ENCODE results near the gene PSME1. TPM values are rescaled to one million over a fixed set of nuclear protein-coding genes. Genes with fewer than 3 reads are reported as not detected.

PSME1 gene
- total RNA-seq, 2 donors from 2014 or later, result 199 to 235 TPM

GRCh38 chr14:24182110-24182882, 46.3 kb downstream of the PSME1 start:
- Histone ChIP-seq H3K36me3 (no peaks in the 10 kb centered on the region), H3K27me3 (no peaks in the 10 kb centered on the region), H3K9me3 (no peaks in the 10 kb centered on the region), H3K9ac (ENCODE audit: low read depth in 2 of 2, low read length in 2 of 2) (no peak overlapping the region), H3K4me3 (no peak overlapping the region), H3K4me1 (no peaks in the 10 kb centered on the region), H3K27ac (no peak overlapping the region)
- DNase-seq, result no peak
- TF ChIP-seq, protein P1, sequence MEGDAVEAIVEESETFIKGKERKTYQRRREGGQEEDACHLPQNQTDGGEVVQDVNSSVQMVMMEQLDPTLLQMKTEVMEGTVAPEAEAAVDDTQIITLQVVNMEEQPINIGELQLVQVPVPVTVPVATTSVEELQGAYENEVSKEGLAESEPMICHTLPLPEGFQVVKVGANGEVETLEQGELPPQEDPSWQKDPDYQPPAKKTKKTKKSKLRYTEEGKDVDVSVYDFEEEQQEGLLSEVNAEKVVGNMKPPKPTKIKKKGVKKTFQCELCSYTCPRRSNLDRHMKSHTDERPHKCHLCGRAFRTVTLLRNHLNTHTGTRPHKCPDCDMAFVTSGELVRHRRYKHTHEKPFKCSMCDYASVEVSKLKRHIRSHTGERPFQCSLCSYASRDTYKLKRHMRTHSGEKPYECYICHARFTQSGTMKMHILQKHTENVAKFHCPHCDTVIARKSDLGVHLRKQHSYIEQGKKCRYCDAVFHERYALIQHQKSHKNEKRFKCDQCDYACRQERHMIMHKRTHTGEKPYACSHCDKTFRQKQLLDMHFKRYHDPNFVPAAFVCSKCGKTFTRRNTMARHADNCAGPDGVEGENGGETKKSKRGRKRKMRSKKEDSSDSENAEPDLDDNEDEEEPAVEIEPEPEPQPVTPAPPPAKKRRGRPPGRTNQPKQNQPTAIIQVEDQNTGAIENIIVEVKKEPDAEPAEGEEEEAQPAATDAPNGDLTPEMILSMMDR (IDR thresholded peaks at IDR 0.05), result no peak
- intact Hi-C loops (cut with DNase I), result no loop called here

DNA sequence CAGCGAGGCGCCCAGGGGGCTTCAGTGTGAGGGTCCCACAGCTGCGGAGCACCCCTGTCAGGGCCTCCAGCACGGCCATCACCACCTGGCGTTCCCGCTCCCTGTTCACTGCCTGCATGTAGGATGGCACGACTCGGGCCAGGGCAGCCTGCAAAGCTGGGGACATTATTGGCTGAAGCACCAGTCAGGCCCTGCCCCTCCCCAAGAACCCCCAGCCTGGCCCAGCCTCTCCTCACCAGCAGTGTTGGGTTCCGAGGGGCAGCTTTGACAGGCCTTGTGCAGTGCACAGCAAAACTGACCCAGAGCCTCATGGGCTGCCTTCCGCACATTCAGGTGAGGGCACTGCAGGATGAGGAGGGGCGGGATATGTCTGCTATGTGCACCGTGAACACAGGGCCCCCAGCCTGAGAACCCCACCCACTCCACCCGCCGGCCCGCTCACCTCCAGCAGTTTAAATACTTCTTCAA, 47.1 kb downstream of the PSME1 start:
- H3K9ac ChIP-seq (ENCODE audit: low read depth in 2 of 2, low read length in 2 of 2), result peak overlapping the region in 1 of 2 donors; percentile 35
- no peaks in the 10 kb centered on the region for H3K36me3 ChIP-seq
- no peak for DNase-seq
- TF ChIP-seq, protein P1 (IDR thresholded peaks at IDR 0.05), result no peak
- no peaks in the 10 kb centered on the region for H3K9me3 ChIP-seq
- intact Hi-C loops (cut with DNase I), result no loop called here
- H3K27me3 ChIP-seq, result no peaks in the 10 kb centered on the region
- no peak overlapping the region for H3K4me3 ChIP-seq
- no peak overlapping the region for H3K27ac ChIP-seq
- no peaks in the 10 kb centered on the region for H3K4me1 ChIP-seq

- no peak for DNase-seq
- no peaks in the 10 kb centered on the region for H3K36me3 ChIP-seq
- intact Hi-C loops (cut with DNase I), result no loop called here
- H3K4me3 ChIP-seq, result no peak overlapping the region
- TF ChIP-seq, protein P1 (IDR thresholded peaks at IDR 0.05), result no peak
- H3K27ac ChIP-seq, result no peak overlapping the region
- no peaks in the 10 kb centered on the region for H3K27me3 ChIP-seq
- no peaks in the 10 kb centered on the region for H3K4me1 ChIP-seq
- H3K9me3 ChIP-seq, result no peaks in the 10 kb centered on the region
- no peak overlapping the region for H3K9ac ChIP-seq (ENCODE audit: low read depth in 2 of 2, low read length in 2 of 2)
Measured at GRCh38 chr14:24184104-24184970, 48.3 kb downstream of the PSME1 start.

DNA sequence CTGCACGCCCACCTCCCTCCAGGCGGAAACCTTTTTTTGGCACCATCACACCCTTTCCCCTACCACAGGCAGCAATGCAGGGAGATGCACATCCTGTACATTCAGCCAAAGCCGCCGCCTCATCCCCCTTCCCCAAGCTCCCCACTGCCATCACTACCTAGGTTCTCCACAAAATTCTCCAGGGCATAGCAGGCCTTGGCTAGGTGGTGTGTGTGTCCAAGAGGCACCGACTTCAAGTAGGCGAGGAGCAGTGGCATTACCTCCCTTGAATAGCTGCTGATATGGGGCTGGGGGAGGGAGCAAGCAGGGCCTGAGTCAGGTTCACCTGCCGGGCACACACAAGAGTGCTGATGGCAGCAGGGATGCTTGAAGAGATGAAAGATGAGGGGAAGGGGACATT, 49.0 kb downstream of the PSME1 start:
- no peak for DNase-seq

GRCh38 chr14:24185741-24186140, 49.7 kb downstream of the PSME1 start:
- no peaks in the 10 kb centered on the region for H3K9me3 ChIP-seq
- no peak overlapping the region for H3K27ac ChIP-seq
- H3K27me3 ChIP-seq, result no peaks in the 10 kb centered on the region
- no peak overlapping the region for H3K9ac ChIP-seq (ENCODE audit: low read depth in 2 of 2, low read length in 2 of 2)
- no peaks in the 10 kb centered on the region for H3K36me3 ChIP-seq
- no peaks in the 10 kb centered on the region for H3K4me1 ChIP-seq
- DNase-seq, result no peak
- no peak overlapping the region for H3K4me3 ChIP-seq
- TF ChIP-seq, protein P1 (IDR thresholded peaks at IDR 0.05), result no peak
- intact Hi-C loops (cut with DNase I), result no loop called here

More for the DNA sequence above, 49.0 kb downstream of the PSME1 start:
- Histone ChIP-seq H3K4me1 (no peaks in the 10 kb centered on the region), H3K9me3 (no peaks in the 10 kb centered on the region), H3K27ac (no peak overlapping the region), H3K9ac (ENCODE audit: low read depth in 2 of 2, low read length in 2 of 2) (no peak overlapping the region), H3K4me3 (no peak overlapping the region), H3K36me3 (no peaks in the 10 kb centered on the region), H3K27me3 (no peaks in the 10 kb centered on the region)
- intact Hi-C loops (cut with DNase I), result no loop called here
- TF ChIP-seq, protein P1 (IDR thresholded peaks at IDR 0.05), result no peak

Data from colonic mucosa (tissue), 4 donors.